HG03103 (cell line): ENCODE results near the gene NAT10.
"Not testable (repeated sequence)": the region's sequence is repeated elsewhere in the genome, so short reads cannot be mapped to it uniquely, and the experiment has no call there.

Source experiments
- ATAC-seq: cut with Tn5 transposase; IDR thresholded peaks from one replicate; pipeline ENCODE4 v1.9.1; 2021; ENCODE audit warnings: low read depth; ENCODE audit not compliant: unreplicated experiment

NAT10 gene

GRCh38 chr11:34165786-34166555 lies 60.5 kb downstream of the NAT10 start:
- no peak for ATAC-seq

- ATAC-seq: no peak
These were observed 61.6 kb downstream of the NAT10 start for GRCh38 chr11:34166806-34167740.

- no peak for ATAC-seq
These were observed 62.5 kb downstream of the NAT10 start for GRCh38 chr11:34167961-34168360.

GRCh38 chr11:34168642-34169420 lies 63.4 kb downstream of the NAT10 start:
- no peak for ATAC-seq

- no peak for ATAC-seq
These were observed 64.3 kb downstream of the NAT10 start for GRCh38 chr11:34169686-34170085.

- no peak for ATAC-seq
These were observed 67.6 kb downstream of the NAT10 start for GRCh38 chr11:34173050-34173449.

GRCh38 chr11:34174412-34175041 lies 69.1 kb downstream of the NAT10 start:
- peak; percentile 82 for ATAC-seq

- ATAC-seq: no peak
These were observed 70.0 kb downstream of the NAT10 start for GRCh38 chr11:34175284-34176019.

- ATAC-seq: no peak
These were observed 71.4 kb downstream of the NAT10 start for GRCh38 chr11:34176751-34177209.

GRCh38 chr11:34178209-34178821 lies 72.9 kb downstream of the NAT10 start:
- ATAC-seq: no peak

GRCh38 chr11:34179026-34179675 lies 73.7 kb downstream of the NAT10 start:
- ATAC-seq: no peak

- no peak for ATAC-seq
These were observed 74.8 kb downstream of the NAT10 start for GRCh38 chr11:34180040-34180813.

- ATAC-seq: not testable (repeated sequence)
These were observed 75.4 kb downstream of the NAT10 start for GRCh38 chr11:34180814-34181165.

- ATAC-seq: no peak
These were observed 75.8 kb downstream of the NAT10 start for GRCh38 chr11:34181251-34181650.

GRCh38 chr11:34181856-34182405 lies 76.5 kb downstream of the NAT10 start:
- ATAC-seq: no peak

GRCh38 chr11:34182425-34182824 lies 77.0 kb downstream of the NAT10 start:
- no peak for ATAC-seq

- no peak for ATAC-seq
These were observed 77.7 kb downstream of the NAT10 start for GRCh38 chr11:34182921-34183685.
